Adipose tissue (tissue), 3 donors: ENCODE results near the gene RBM18. TPM values are rescaled to one million over a fixed set of nuclear protein-coding genes. Genes with fewer than 3 reads are reported as not detected.

Source experiments
- H3K27ac ChIP-seq: one replicate; pipeline ENCODE4 v1.5.1; 2013; ENCODE audit warnings: low read depth, low read length
- WGBS, 3 donors: extraction: QIAGEN DNeasy Blood & Tissue Kit; methylation state at CpG; one replicate each; pipeline ENCODE4 v1.1.7; 2013; 5-methylcytosine and 5-hydroxymethylcytosine counted together
- polyA plus RNA-seq, 3 donors: library from polyadenylated mRNA; stranded (reverse); fragments of 200-250 nt; gene quantifications; one replicate each; pipeline ENCODE4 v1.2.3, GENCODE V29; 2013
- donor health status: healthy with polysubstance abuse.
- donor health status: Bipolar disorder and iron deficiency.
- donor health status: healthy.

RBM18 gene
- polyA plus RNA-seq, 3 donors, result 4.8 to 10.7 (median 8.5) TPM

DNA sequence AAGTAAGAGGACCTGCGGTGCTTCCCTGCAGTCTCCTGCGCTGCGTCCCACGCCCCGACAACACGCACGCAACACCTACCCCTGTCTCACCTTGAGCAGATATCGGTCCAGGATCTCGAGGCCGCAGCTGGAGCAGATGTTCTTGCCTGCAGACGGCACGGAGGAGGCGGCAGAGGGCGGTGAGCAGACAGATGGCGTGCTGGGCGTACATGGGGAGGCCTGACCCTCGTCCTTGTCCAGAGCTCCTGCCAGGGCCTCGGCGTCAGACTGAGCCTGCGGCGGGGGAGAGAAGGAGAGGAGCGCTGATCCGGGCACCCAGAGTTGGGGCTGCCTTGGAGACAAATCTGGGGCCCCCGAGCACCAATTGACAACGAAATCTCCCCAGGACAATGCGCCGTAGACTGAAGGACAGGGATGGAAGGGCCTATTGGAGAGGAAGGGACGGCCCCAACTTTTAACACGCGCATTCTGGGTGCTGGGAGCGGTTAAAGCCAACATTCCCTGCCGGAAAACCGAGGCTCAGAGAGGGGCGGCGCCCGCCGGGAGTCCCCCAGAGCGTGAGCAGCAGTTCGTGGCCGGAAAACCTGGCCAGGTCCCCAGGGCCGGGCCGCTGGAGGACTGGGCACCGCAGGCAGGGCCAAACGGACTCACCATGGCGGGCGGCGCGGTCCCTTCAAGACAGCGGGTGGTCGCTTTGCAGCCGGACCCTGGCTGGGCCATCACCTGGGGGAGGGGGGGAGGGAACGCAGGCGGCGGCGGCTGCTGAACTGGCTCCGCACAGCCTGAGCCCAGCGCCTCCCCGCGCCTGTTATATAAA is 37.7 kb downstream of the RBM18 start:
- 7 to 40% (median 23%) methylated on average over 56 to 59 of the region's 59 CpGs for WGBS, 3 donors
- no peak overlapping the region for H3K27ac ChIP-seq

DNA sequence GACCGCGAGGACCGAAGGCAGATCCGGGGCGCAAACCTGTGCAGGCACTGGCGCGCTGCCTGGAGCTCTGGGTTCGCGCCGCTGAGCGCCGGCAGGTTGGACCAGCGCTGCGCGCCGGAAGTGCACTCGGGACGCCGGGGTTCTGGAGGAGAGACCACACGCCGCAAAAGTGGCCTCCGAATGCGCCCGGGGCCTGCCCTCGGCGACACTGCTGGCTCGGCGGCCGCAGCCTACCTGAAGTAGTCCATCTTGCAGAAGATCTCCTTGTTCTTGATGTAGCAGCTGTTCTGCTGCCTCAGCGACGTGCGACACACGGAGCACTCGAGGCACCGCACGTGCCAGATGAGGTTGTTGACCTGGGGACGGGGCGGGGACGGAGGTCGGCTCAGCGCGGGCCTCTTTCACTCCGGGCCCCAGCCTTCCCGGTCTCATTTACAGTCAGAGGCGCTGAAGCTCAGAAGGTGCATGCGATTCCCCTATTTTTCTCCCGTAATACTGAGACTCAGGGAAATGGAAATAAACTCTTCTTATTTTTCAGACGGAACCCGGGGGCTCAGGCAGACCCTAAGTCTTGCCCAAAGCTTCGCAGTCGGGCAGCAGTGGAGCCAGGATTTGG is 38.4 kb downstream of the RBM18 start:
- H3K27ac ChIP-seq, result no peak overlapping the region
- WGBS, 3 donors, result 10 to 43% (median 17%) methylated on average over 46 to 51 of the region's 51 CpGs

DNA sequence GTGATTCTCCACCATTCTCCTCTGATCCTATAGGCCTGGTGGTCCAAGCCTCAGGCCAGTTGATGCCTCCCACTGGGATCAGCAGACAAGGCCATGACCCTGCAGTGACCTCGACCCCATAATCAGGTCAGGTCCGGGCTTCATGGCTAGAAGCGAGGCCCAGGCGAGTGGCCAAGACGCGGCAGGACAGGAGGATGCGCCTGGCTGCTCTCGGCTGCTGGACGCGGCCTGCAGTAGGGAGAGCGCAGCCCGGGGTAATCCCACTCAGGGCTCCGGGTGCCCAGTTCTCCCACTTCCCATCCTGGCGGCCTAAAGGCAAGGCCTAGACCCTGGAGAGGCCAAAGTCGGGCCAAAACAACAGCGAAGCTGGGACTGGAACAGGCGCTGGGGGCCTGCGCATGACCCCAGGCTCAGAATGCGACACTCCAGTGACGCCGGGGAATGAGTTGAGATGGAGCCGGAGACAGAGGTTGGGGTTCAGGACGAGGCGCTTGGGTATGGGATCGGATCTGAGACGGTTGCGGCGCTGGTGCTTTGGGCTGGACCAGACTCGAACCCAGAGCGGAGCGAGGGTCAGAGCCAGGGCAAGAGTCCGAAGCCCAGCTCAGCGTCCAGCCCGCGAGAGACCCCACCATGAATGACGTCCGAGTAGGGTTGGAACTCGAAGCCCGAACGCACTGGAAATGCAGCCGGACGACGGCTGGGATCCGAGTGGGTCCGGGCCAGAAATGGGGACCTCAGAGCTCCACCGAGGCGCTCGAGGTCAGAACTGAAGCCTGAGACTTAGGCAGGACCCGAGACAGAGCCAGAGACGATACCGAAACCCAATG is 39.1 kb downstream of the RBM18 start:
- 25 to 63% (median 52%) methylated on average over 51 of the region's 51 CpGs for WGBS, 3 donors

DNA sequence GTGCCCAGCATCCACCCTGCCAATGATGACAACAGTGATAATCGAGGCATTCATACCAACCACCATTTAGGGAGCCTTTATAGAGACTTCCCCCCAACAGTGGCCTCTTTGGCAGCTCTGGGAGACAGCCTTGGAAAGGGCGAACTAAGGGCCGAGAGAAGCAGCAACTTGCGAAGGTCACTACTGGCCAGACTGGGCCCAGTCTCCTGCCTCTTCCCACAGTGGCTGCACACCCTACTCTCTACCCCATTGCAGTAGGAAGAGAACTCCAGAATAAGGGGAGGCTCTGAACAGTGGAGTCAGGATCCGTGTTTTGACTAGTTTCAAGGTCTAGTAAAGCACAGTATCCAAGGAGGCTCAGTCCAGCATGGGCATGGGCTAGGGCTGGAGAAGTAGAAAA is 41.2 kb downstream of the RBM18 start:
- no peak overlapping the region for H3K27ac ChIP-seq
- WGBS, 3 donors, result 70 to 85% (median 81%) methylated on average over 5 of the region's 5 CpGs

More for the DNA sequence above, 39.1 kb downstream of the RBM18 start:
- no peak overlapping the region for H3K27ac ChIP-seq

DNA sequence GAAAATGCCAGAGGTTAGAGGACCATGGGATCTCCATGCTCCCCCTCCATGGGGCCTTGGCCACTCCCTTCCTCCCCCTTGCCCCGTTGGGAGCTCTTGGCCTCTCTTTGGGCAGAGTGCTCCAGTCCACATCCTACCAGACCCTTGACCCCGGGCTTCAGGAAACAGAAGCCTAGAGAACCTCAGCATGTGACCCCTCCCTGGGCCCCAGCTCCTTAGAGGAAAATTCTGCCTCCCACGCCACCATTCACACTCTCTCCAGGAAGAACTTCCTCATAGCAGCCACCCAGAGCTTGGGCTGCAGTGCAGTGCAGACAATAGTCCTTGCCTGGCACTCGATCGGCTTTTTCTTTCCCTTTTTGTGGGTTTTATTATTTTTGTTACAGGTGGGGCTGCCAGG is 41.8 kb downstream of the RBM18 start:
- WGBS, 3 donors, result 16 to 41% (median 23%) methylated on average over 5 of the region's 5 CpGs
- H3K27ac ChIP-seq, result no peak overlapping the region

DNA sequence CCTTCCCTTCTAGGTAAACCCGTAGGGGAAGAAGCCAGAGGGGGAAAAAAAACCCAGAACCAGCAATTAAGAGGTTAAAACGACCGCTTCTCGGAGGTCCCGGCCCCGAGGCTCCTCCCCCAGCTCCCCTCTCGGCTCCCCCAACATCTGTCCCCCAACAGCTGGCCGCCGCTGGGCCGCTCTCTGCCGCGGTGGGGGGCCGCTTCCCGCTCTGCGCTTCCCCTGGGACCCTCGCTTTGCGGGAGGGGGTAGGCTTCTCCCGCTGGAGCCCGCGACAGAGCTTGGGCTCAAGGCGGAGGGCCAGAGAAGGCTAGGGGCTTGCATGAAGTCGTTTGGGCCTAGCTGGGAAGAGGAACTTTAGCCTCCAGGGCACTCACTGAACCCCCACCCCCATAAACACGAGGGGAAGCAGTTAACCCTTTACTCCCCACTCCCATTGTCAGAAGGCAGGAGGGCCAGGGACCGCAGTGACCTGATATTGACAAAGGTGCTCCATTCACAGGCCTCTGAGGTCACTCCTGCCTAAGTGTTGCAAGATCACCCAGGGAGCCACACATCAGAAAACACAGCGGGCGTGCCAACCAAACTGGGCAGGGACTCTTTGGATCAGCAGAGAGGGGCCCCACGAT is 43.3 kb downstream of the RBM18 start:
- 12 to 26% (median 22%) methylated on average over 26 to 27 of the region's 27 CpGs for WGBS, 3 donors
- no peak overlapping the region for H3K27ac ChIP-seq

DNA sequence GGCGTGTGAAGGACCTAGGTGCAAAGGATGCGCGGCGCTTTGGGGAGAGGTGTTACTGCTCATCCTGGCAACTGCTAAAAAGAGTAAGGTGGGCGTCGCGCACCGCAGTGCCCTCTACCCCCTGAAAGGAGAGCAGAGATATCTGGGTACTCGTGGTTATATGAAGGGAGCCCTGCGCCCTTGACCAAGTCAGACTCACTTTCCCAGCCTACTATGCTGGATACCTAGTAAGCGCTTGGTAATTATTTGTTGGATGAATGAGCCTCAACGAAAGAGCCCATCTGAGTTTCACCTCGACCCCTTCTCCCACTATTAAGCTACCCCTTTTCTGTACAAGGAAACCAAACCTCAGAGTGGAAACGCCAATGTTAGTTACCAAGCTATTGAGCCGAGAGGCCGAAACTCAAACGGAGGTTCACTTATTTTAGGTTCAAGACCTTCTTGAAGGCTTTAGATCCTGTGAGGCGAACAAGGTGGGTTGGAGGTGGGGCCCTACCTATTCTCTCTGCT is 43.9 kb downstream of the RBM18 start:
- 25 to 49% (median 43%) methylated on average over 18 of the region's 18 CpGs for WGBS, 3 donors
- H3K27ac ChIP-seq, result no peak overlapping the region

DNA sequence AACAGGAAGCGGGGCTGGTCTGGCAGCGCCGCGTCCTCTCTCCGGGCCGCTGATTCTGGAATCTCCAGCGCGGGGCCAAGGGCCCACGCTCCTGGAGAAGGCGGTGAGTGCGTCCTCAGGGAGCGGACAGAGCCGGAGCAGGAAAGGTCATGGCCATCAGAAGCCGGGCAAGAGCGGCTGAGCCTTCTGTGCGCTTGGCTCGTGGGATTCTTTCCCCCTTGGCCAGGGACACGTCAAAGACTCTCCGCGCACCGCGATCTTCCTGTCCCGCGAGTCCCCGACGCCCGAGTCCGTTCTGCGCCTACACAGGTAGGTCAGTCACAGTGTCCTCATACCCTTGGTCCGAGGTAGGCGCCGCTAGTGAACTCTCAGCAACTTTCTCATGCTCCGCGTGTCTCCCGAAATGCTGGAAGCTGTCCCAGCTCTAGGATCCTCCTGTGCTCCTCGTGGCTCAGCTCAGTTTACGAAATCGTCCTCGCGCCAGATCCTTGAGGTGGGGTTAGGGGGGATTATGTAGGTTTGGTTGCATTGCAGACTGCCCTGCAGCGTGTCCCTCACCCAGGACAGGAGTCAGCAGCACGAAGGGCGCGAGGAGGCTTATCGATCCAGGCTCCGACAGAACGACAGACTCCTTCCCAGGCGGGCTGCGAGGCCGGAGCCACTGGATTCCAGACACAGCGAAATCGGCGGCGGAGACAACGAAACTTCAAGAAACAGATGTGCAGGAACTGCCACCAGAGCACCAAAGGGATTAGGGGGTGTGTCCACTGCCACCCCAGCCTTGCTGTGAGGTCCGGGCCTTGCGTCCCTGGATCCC is 44.6 kb downstream of the RBM18 start:
- no peak overlapping the region for H3K27ac ChIP-seq
- 6 to 28% (median 20%) methylated on average over 57 of the region's 57 CpGs for WGBS, 3 donors

DNA sequence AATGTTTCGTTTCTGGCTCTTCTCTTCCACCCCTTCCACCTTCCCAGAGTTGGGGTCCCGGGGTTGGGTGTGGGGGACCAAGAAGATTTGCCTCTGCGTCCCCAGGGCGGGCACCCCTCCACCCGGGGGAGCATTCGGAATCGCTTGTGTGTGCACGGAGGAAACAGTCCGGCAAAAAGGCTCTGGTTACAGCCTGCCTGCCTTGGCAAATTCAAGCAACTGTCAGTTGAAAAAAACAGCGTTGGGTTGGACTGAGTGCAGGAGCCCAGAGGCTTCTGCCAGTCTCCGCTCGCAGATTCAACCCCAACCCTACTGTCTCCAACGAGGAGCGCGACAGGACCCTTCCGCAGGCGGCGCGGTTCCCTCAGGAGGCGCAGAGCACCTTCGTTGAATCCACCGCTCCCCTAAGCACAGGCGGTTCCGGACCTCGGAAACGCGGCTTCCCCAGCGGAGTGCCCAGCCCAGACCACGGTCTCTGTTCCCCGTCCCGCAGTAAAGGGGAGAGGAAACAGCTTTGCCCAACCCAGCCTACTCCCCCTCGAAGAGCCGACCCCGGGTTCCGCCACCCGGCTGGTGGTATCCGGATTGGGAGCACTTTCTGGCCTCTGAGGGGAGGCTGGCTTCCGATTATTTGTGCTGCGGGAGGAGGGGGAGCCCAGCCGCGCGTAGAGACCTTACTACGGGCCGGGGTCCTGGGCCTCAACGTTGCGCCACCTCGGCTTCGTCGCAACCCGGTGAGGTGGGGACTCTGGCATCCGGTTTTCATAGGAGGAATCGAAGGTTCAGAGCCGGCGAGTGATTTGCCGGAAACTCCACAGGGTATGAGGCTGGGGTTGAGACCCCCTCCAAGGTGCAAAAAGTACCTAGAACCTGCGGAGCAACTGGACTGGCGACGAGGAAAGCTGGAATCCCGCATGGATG is 45.4 kb downstream of the RBM18 start:
- 6 to 7% (median 6%) methylated on average over 59 of the region's 59 CpGs for WGBS, 3 donors
- H3K27ac ChIP-seq, result no peak overlapping the region

DNA sequence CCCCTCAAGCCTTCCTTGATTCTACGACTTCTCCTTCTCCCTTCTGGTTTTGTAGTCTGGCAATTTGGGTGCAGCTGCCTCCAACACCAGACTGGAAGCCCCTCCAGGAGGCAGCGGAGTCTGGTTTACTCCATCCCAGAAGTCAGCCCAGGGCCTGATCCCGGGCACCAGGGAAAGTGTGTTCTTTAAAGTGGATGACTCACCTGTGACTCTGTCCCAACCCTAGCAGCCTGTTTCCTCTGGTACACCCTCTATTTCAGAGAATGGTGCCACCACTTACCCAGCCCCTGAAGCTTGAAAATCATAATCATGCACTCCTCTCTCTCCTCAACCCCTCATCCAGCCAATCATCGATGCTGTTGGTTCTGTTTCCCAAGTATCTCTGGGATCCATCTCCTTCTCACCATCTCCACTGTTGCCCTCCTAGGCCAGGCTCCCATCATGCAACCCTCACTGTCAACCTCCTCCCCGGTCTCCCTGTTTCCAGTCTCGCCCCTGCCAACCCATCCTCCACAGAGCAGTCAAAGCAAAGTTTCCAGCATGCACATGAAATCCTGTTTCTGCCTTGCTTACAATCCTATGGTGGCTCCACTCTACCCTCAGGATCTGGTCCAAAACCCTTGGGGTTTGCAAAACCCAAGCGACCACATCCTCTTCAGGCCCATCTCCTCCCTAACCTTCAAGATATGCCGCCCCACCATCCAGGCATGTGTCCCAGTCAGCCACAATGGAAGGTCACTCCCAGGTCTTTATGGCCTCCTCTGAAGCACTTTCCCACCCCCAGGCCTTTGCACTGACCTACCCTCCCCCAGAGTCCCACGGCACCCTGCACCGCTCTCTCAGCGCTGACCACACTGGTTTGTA is 46.3 kb downstream of the RBM18 start:
- WGBS, 3 donors, result 36 to 45% (median 38%) methylated on average over 11 of the region's 11 CpGs
- H3K27ac ChIP-seq, result no peak overlapping the region

DNA sequence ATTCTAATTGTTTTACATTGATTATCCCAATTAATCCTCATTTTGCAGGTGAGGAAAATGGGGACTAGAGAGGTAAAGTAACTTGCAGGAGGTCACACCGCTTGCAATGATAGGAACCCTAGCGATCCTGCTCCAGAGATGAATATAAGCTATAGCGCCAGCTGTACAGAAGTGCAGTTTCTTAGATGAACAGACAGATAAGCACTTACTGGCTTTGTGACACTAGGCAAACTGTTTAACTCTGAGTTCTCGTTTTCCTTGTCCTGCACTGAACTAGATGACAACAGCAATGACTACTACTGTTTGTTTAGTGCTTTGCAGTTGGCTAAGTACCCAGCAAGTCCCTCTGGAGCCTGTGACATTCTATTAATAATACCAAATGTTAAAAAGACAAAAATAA is 47.0 kb downstream of the RBM18 start:
- no peak overlapping the region for H3K27ac ChIP-seq
- WGBS, 3 donors, result 36 to 51% (median 40%) methylated on average over 4 of the region's 4 CpGs

DNA sequence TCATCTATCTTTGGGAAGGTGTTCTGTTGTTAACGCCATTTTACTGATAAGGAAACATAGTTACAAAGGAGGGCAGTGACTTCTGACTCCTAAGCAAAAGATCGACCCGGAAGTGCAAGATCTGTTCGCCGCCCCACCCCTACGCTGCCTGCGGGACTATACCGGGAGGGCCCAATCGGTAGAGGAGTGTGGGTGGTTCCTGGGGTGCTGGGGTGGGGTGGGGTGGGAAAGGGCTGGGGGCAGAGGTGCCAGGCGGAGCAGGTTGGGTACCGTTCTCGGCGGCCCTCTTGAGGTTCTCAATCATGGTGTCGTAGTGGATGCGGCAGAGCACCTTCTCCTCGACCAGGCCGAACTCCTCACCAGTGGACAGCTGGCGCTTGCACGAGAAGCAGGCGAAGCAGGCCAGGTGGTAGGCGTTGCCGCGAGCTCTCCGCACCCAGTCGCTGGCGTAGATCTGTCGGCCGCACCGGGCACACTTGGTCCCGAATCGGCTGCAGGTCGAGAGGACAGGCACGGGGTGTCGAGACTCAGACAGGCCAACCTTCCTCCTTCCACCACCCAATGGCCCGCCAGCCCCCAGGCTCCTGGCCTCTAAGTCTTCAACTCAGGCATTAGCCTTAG is 47.7 kb downstream of the RBM18 start:
- H3K27ac ChIP-seq, result no peak overlapping the region
- 41 to 61% (median 58%) methylated on average over 35 of the region's 35 CpGs for WGBS, 3 donors

DNA sequence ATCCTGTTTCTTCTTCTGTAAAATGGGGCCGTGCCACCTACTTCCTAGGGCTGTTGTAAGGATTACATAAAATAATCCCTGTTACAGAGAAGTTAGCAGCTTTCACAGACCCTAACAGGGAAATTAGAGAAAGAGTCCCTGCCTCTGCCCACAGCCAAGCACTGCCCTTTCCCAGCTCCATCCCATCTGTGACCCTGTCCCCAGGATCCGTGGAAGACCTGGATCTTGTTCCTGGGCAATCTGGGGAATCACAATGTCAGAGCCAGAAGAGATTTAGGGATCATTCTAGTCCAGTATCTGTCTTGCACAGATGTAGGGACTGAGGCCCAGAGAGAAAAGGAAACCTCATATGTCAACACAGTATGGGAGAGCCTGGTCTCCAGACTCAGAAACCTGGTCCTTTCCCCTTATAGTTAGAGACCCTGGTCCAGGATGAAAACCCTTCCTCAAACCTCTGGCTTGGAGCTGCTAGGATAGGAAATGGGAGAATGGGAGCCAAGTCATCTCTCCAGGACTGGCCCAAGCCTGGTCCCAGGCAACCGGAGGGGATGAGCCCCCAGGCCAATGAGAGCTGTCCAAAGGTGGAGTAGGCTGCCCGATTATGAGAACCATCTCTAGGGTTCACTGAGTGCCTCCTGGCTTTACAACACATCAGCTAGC is 48.4 kb downstream of the RBM18 start:
- WGBS, 3 donors, result 71 to 73% (median 72%) methylated on average over 4 of the region's 4 CpGs

DNA sequence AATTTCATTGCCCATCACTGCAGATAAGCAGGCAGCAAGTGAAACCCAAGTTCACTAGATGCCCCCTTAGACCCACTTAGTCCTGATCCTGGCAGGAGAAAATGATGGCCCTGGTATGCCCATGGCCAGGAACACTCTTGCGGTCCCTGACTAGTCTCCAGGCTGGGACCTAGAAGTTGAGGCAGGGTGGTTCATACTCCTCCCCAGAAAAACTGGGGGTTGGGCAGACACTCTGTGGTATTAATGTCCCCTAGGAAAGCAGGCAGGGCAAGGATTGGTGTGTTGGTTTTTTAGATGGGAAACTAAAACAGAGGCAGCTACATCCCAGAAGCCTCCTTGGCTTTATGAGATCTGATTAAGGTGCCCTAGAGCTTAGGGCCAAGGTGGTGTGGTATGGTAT is 49.0 kb downstream of the RBM18 start:
- WGBS, 3 donors, result 92 to 100% (median 100%) methylated on average over 1 of the region's 1 CpG

More for the DNA sequence above, 48.4 kb downstream of the RBM18 start:
- H3K27ac ChIP-seq, result no peak overlapping the region

DNA sequence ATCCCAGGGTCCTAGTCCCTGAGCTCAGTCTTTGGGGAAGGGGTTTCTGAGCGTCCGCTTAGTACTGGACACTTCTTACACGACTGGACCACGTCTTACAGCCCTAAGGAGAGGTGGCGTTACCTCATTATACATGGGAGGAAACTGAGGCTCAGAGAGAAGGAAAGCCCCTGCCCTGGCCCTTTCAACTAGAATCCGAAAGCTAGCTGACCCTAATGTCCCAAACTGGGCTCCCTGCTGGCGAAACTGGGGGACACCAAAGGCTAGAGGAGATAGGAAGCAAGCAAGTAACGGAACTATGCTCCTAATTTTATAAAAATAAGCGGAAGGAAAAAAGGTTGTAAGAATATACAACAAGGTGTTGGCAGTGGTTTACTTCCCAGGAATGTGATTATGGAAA is 50.1 kb downstream of the RBM18 start:
- WGBS, 3 donors, result 37 to 63% (median 62%) methylated on average over 9 of the region's 9 CpGs
- no peak overlapping the region for H3K27ac ChIP-seq

More for the DNA sequence above, 49.0 kb downstream of the RBM18 start:
- no peak overlapping the region for H3K27ac ChIP-seq
